Measurements from ENCODE around the gene LLGL2. TPM values are rescaled to one million over a fixed set of nuclear protein-coding genes. Genes with fewer than 3 reads are reported as not detected.

Gene LLGL2
- total RNA-seq, 4 donors from 2014 or later: 35.6 to 73.5 (median 53.8) TPM

DNA sequence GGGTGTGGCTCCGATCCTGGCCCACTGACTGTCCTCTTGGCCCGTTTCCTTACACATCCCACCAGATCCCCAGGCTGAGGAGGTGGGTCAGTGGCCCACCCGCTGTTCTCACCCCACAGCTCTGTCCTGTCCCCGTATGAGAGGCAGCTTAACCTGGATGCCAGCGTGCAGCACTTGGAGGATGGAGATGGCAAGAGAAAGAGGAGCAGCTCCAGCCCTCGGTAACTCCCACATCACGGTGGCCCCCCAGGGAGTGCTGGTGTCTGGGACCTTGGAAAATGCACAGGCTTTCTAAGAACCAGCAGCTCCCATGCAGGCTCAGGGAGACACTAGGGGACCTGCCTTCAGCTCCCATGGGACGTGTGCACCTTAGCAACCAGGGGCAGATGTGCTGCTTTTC lies 4.2 kb upstream of the LLGL2 start:
- H3K4me3 ChIP-seq (replicated peaks in 1 of 3): no peak overlapping the region
- TF ChIP-seq, protein P1, sequence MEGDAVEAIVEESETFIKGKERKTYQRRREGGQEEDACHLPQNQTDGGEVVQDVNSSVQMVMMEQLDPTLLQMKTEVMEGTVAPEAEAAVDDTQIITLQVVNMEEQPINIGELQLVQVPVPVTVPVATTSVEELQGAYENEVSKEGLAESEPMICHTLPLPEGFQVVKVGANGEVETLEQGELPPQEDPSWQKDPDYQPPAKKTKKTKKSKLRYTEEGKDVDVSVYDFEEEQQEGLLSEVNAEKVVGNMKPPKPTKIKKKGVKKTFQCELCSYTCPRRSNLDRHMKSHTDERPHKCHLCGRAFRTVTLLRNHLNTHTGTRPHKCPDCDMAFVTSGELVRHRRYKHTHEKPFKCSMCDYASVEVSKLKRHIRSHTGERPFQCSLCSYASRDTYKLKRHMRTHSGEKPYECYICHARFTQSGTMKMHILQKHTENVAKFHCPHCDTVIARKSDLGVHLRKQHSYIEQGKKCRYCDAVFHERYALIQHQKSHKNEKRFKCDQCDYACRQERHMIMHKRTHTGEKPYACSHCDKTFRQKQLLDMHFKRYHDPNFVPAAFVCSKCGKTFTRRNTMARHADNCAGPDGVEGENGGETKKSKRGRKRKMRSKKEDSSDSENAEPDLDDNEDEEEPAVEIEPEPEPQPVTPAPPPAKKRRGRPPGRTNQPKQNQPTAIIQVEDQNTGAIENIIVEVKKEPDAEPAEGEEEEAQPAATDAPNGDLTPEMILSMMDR (IDR thresholded peaks at IDR 0.05): no peak
- no peak for TF ChIP-seq POLR2A (IDR thresholded peaks at IDR 0.05)
- 82 to 96% methylated on average over 8 of the region's 8 CpGs for WGBS, 2 donors
- H3K9me3 ChIP-seq: no peaks in the 10 kb centered on the region
- H3K36me3 ChIP-seq: no peaks in the 10 kb centered on the region
- H3K4me1 ChIP-seq: peaks cover 12 to 16% of the 10 kb centered on the region in 2 donors
- H3K27me3 ChIP-seq: no peaks in the 10 kb centered on the region
- H3K27ac ChIP-seq: no peak overlapping the region
- no peak for DNase-seq
- intact Hi-C loops (cut with DNase I): loop anchor here (5.0 kb wide), 1 partner anchor 89 kb away; no protein-coding TSS in a partner anchor

DNA sequence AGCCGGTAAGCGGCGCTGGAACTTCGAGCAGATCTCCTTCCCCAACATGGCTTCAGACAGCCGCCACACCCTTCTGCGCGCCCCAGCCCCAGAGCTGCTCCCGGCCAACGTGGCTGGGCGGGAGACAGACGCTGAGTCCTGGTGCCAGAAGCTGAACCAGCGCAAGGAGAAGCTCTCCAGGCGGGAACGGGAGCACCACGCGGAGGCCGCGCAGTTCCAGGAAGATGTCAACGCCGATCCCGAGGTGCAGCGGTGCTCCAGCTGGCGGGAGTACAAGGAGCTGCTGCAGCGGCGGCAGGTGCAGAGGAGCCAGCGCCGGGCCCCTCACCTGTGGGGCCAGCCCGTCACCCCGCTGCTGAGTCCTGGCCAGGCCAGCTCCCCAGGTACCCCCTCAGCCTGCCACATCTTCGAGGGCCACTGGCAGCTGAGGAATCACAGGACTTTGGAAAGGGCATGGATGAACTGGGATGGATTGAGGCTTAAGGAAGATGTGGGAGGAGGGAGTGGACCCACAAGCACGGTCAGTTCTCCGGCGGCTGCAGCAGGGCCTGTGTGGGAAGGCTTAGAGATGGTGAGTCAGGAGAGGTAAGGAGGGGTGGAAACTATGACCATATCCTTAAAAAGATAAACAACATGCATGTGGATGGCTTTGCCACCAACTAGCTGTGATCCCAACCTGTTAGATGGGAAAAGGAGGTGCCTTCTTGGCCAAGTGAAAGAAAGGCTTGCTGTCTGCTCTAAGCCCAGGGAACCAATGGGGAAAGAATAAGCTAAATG lies 3.4 kb upstream of the LLGL2 start:
- no peak for TF ChIP-seq POLR2A (IDR thresholded peaks at IDR 0.05)
- TF ChIP-seq, protein P1 (IDR thresholded peaks at IDR 0.05): no peak
- DNase-seq: no peak
- Histone ChIP-seq H3K36me3 (no peaks in the 10 kb centered on the region), H3K27ac (no peak overlapping the region), H3K27me3 (no peaks in the 10 kb centered on the region), H3K9me3 (no peaks in the 10 kb centered on the region), H3K4me3 (replicated peaks in 1 of 3) (no peak overlapping the region), H3K4me1 (peaks cover 17 to 21% of the 10 kb centered on the region in 2 donors)
- intact Hi-C loops (cut with DNase I): loop anchor here (5.0 kb wide), 1 partner anchor 90 kb away; no protein-coding TSS in a partner anchor
- WGBS, 2 donors: 90 to 93% methylated on average over 22 to 26 of the region's 33 CpGs

DNA sequence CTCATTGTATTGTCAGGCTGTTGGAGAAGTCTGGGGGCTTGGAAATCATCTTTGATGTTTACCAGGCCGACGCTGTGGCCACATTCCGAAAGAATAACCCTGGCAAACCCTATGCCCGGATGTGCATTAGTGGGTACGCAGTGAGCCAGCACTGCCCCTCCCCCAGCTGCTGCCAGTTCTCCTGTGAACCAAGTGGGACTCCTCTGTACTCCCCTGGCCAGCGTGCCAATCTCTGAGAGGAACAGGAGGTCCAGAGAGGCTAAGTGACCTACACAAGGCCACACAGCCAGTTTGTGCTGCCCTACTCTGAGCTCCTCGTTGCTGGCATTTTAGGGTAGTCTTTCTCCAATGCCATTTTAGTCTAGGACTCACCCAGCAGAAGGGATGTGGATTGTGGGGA lies 1.9 kb upstream of the LLGL2 start:
- Histone ChIP-seq H3K36me3 (no peaks in the 10 kb centered on the region), H3K9me3 (no peaks in the 10 kb centered on the region), H3K4me1 (peaks cover 16 to 21% of the 10 kb centered on the region in 2 donors), H3K27me3 (no peaks in the 10 kb centered on the region), H3K27ac (no peak overlapping the region), H3K4me3 (replicated peaks in 1 of 3) (no peak overlapping the region)
- DNase-seq: no peak
- TF ChIP-seq, protein P1 (IDR thresholded peaks at IDR 0.05): no peak
- TF ChIP-seq POLR2A (IDR thresholded peaks at IDR 0.05): no peak
- WGBS, 2 donors: 93 to 97% methylated on average over 7 of the region's 7 CpGs
- intact Hi-C loops (cut with DNase I): loop anchor here (5.0 kb wide), 1 partner anchor 91 kb away; no protein-coding TSS in a partner anchor

DNA sequence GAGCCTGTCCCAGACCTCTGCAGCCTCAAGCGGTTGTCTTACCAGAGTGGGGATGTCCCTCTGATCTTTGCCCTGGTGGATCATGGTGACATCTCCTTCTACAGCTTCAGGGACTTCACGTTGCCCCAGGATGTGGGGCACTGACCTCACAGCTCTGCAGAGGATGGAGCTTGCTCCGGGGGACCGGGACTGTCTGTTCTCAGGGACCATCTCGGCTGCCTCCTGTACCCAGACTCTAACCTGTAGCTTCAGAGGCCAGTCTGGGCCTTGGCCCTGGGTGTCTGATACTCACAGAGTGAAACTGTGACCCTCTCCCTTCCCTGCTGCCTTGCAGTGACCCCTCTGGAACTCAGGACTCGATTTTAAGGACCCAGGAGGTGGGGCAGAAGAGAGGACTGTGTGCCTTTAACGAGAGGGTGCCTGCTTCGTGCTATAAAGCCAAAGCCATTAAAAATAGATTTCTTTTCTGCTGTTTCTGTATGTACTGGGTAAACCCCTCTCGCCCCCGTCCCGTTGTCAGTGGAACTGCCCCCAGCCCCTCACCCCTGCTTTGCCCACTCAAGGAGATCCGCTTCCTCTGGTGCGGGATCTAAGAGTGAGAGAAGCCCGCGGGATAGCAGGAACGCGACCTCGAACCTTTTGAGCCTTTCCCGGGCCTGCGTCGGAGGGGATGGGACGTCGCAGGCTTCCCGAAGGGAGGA lies 1.1 kb upstream of the LLGL2 start:
- Histone ChIP-seq H3K27ac (peak overlapping the region; percentile 35 to 86 (median 80)), H3K9me3 (no peaks in the 10 kb centered on the region), H3K36me3 (no peaks in the 10 kb centered on the region), H3K27me3 (no peaks in the 10 kb centered on the region), H3K4me3 (replicated peaks in 1 of 3) (peak overlapping the region in 2 of 3 donors; percentile 61 to 82), H3K4me1 (peaks cover 16 to 21% of the 10 kb centered on the region in 2 donors)
- intact Hi-C loops (cut with DNase I): loop anchor here (5.0 kb wide), 1 partner anchor 92 kb away; no protein-coding TSS in a partner anchor
- 25 to 28% methylated on average over 14 to 19 of the region's 24 CpGs for WGBS, 2 donors
- TF ChIP-seq, protein P1 (IDR thresholded peaks at IDR 0.05): no peak
- TF ChIP-seq POLR2A (IDR thresholded peaks at IDR 0.05): no peak
- DNase-seq: no peak

Data from thyroid gland (tissue), 4 donors.